SJSA1 (cell line): ENCODE data around the gene ZNF587B. TPM values are rescaled to one million over a fixed set of nuclear protein-coding genes. Genes with fewer than 3 reads are reported as not detected.
"Not testable (repeated sequence)": the region's sequence is repeated elsewhere in the genome, so short reads cannot be mapped to it uniquely, and the experiment has no call there.

Experiments
- DNase-seq, 2 experiments: peaks; one replicate each; pipeline ENCODE4 v3.0.0-alpha.2; 2015 to 2020; ENCODE audit warnings: low spot score in 2 of 2, low read depth in 1 of 2
- H3K27ac ChIP-seq: fragments of 250-450 bp; sonication (Bioruptor Pico); 2 replicates; pipeline ENCODE4 v1.5.1; 2020; ENCODE audit warnings: mild to moderate bottlenecking, moderate library complexity
- H3K27me3 ChIP-seq: fragments of 250-450 bp; sonication (Bioruptor Pico); replicated peaks from 2 replicates; pipeline ENCODE4 v1.5.1; 2020; ENCODE audit warnings: mild to moderate bottlenecking, moderate library complexity
- H3K36me3 ChIP-seq: fragments of 250-450 bp; sonication (Bioruptor Pico); 2 replicates; pipeline ENCODE4 v1.5.1; 2020; ENCODE audit warnings: mild to moderate bottlenecking
- H3K4me1 ChIP-seq: fragments of 250-450 bp; sonication (Bioruptor Pico); replicated peaks from 2 replicates; pipeline ENCODE4 v1.6.1; 2021; ENCODE audit warnings: mild to moderate bottlenecking
- H3K4me3 ChIP-seq: fragments of 250-450 bp; sonication (Bioruptor Pico); 2 replicates; pipeline ENCODE4 v1.5.1; 2020; ENCODE audit warnings: mild to moderate bottlenecking
- H3K9me3 ChIP-seq: fragments of 250-450 bp; sonication (Bioruptor Pico); replicated peaks from 2 replicates; pipeline ENCODE4 v1.5.1; 2020; ENCODE audit warnings: mild to moderate bottlenecking
- total RNA-seq: library from RNA; depleted of rRNA; stranded (reverse); fragments of >200 nt; shearing (Covaris generic); gene quantifications from 2 replicates; pipeline ENCODE4 v1.2.3, GENCODE V29; 2014

Gene ZNF587B
- total RNA-seq, 1 experiment from 2014 or later = 13.6 TPM

- H3K27ac ChIP-seq, H3K4me1 ChIP-seq, H3K9me3 ChIP-seq, H3K4me3 ChIP-seq, DNase-seq, H3K27me3 ChIP-seq, H3K36me3 ChIP-seq: not testable (repeated sequence)
Observed at GRCh38 chr19:57812975-57813820, 16.9 kb upstream of the ZNF587B start.

DNA sequence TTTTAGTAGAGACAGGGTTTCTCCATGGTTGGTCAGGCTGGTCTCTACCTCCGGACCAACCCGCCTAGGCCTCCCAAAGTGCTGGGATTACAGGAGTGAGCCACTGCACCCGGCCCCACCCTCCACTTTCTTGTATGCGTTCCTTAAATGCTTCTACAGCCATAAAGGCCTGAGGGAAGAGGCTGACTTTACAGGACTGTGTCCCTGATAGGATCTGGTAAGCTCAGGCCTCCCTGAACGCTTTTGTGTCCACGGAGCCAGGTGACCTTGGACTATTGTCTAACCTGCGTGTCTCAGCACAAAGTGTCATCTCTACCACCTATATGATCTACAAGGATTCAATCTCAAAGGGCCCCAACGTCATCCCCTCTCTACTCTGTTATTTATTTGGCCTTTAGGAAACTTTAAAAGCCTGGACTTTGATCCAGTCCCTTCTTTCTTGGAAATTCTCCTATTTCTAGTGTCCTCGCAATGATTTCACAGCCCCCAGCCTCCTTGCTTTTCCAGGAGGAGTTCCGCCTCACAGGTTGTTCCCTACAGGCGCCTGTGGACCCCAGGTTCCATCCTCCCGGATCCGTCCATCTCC lies 16.1 kb upstream of the ZNF587B start:
- Histone ChIP-seq H3K4me1 (peaks cover 5% of the 10 kb centered on the region), H3K9me3 (no peaks in the 10 kb centered on the region), H3K27ac (0 out of 2 replicates have a peak overlapping the region, but pooled peaks have one; percentile 12), H3K36me3 (peaks cover 5% of the 10 kb centered on the region), H3K4me3 (peak overlapping the region; percentile 60), H3K27me3 (no peaks in the 10 kb centered on the region)
- DNase-seq = no peak

- 0 out of 2 replicates have a peak within 1 kb of the TSS, but pooled peaks have one; percentile 12 for H3K27ac ChIP-seq
- H3K36me3 ChIP-seq = peaks cover 10% of the 10 kb centered on the region
- DNase-seq = peak; percentile 75 to 85
- H3K4me3 ChIP-seq = peak within 1 kb of the TSS; percentile 60
- peaks cover 5% of the 10 kb centered on the region for H3K4me1 ChIP-seq
- no peaks in the 10 kb centered on the region for H3K27me3 ChIP-seq
- H3K9me3 ChIP-seq = no peaks in the 10 kb centered on the region
Observed at GRCh38 chr19:57814505-57815246, 15.4 kb upstream of the ZNF587B start, which contains the start of gene ZNF552. TSS of gene ZNF552 (minus strand) at chr19:57814913. CDS start at chr19:57814743, 170 bp downstream.

GRCh38 chr19:57815247-57816075 lies 14.6 kb upstream of the ZNF587B start:
- no peak for DNase-seq
- Histone ChIP-seq H3K4me1 (peaks cover 5% of the 10 kb centered on the region), H3K9me3 (no peaks in the 10 kb centered on the region), H3K36me3 (peaks cover 12% of the 10 kb centered on the region), H3K4me3 (peak overlapping the region; percentile 60), H3K27ac (no peak overlapping the region), H3K27me3 (no peaks in the 10 kb centered on the region)

DNA sequence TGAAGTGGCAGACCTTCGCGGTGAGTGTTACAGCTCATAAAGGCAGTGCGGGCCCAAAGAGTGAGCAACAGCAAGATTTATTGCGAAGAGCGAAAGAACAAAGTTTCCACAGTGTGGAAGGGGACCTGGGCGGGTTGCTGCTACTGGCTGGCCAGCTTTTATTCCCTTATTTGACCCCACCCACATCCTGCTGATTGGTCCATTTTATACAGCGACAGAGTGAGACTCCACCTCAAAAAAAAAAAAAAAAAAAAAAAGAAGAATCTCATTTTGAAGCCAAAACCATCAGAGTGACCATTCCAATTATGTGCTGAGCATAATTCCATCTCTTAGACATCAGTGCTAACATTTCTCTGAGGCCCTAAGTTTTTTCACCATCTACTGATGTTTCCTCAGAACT lies 13.4 kb upstream of the ZNF587B start:
- Histone ChIP-seq H3K4me3 (no peak overlapping the region), H3K9me3 (no peaks in the 10 kb centered on the region), H3K27ac (no peak overlapping the region), H3K36me3 (peaks cover 16% of the 10 kb centered on the region), H3K27me3 (no peaks in the 10 kb centered on the region), H3K4me1 (peaks cover 8% of the 10 kb centered on the region)
- DNase-seq = no peak

DNA sequence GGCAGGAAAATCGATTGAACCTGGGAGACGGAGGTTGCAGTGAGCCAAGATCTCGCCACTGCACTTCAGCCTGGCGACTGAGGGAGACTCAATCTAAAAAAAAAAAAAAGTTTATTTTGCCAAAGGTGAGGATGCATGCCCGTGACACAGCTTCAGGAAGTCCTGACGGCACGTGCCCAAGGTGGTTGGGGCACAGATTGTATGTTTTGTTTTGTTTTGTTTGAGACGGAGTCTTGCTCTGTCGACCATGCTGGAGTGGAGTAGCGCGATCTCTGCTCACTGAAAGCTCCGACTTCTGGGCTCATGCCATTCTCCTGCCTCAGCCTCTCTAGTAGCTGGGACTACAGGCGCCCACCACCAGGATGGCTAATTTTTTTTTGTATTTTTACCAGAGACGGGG lies 12.1 kb upstream of the ZNF587B start:
- peaks cover 8% of the 10 kb centered on the region for H3K4me1 ChIP-seq
- DNase-seq = no peak
- H3K4me3 ChIP-seq = no peak overlapping the region
- H3K27me3 ChIP-seq = no peaks in the 10 kb centered on the region
- H3K36me3 ChIP-seq = peaks cover 20% of the 10 kb centered on the region
- H3K27ac ChIP-seq = no peak overlapping the region
- no peaks in the 10 kb centered on the region for H3K9me3 ChIP-seq

GRCh38 chr19:57818378-57818777 lies 11.7 kb upstream of the ZNF587B start:
- H3K36me3 ChIP-seq = peaks cover 21% of the 10 kb centered on the region
- peaks cover 8% of the 10 kb centered on the region for H3K4me1 ChIP-seq
- H3K9me3 ChIP-seq = no peaks in the 10 kb centered on the region
- H3K4me3 ChIP-seq = no peak overlapping the region
- no peak overlapping the region for H3K27ac ChIP-seq
- DNase-seq = no peak
- H3K27me3 ChIP-seq = no peaks in the 10 kb centered on the region

DNA sequence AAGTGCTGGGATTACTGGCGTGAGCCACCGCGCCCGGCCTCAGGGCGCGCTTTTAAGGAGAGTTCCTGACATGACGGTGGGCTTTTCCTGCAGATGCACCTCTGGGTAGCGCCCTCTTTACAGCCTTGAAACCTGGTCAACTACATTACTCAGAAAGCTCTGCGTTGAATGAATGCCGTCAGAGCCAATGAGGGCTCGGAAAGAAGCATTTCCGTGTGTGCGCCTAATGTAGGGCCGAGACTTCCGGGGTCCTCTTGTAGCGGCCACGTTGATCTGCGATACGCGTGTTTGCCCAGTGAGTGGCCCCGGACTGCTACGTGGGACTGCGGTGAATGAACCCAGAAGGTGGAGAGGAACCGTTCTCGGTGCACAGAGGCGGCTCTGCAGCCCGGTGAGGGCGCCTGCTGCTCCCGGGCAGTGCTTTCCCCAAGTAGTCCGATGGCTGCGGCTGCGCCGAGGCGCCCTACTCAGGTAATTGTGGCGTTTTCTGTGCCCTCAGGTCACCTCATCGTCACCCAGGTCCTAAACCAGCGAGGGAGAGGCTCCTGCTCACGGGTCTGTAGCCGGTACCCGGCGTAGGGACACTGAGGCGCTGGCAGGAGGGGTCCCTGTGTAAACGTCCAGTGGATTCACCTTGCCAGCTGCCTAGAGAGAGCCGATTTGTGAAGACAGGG lies 10.5 kb upstream of the ZNF587B start:
- H3K27ac ChIP-seq = peak overlapping the region; percentile 64
- H3K36me3 ChIP-seq = peaks cover 22% of the 10 kb centered on the region
- H3K9me3 ChIP-seq = no peaks in the 10 kb centered on the region
- peak; percentile 77 to 83 for DNase-seq
- no peaks in the 10 kb centered on the region for H3K27me3 ChIP-seq
- peaks cover 3% of the 10 kb centered on the region; the same call in 1 of the 2 replicates for H3K4me1 ChIP-seq
- H3K4me3 ChIP-seq = peak overlapping the region; percentile 65

- Histone ChIP-seq H3K4me1 (peaks cover 3% of the 10 kb centered on the region; the same call in 1 of the 2 replicates), H3K4me3 (peak overlapping the region; percentile 65), H3K9me3 (no peaks in the 10 kb centered on the region), H3K36me3 (peaks cover 22% of the 10 kb centered on the region), H3K27ac (no peak overlapping the region), H3K27me3 (no peaks in the 10 kb centered on the region)
- DNase-seq = no peak
Observed at GRCh38 chr19:57820599-57820998, 9.5 kb upstream of the ZNF587B start.

DNA sequence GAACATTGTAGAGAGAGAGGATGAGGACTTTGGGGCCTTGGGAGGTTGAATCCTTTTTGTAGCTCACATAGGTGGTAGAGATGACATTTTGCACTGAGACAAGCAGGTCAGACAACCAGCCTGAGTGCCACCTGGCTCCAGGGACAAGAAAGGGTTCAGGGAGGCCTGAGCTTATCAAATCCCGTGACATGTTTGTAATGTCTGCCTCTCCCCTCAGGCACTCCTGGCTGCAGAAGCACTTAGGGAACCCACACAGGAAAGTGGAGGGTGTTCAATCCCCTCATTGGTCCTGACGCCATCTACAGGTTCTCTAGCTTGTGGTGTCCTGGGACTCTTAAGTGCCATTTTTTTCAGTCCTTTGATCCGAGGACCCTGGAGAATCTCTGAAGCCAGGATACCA lies 9.0 kb upstream of the ZNF587B start:
- not testable (repeated sequence) for H3K4me3 ChIP-seq
- H3K36me3 ChIP-seq = peaks cover 22% of the 10 kb centered on the region

GRCh38 chr19:57821501-57821900 lies 8.6 kb upstream of the ZNF587B start:
- not testable (repeated sequence) for H3K9me3 ChIP-seq

More for the DNA sequence above, 9.0 kb upstream of the ZNF587B start:
- H3K27ac ChIP-seq, H3K4me1 ChIP-seq, H3K27me3 ChIP-seq, H3K9me3 ChIP-seq, DNase-seq: not testable (repeated sequence)

DNA sequence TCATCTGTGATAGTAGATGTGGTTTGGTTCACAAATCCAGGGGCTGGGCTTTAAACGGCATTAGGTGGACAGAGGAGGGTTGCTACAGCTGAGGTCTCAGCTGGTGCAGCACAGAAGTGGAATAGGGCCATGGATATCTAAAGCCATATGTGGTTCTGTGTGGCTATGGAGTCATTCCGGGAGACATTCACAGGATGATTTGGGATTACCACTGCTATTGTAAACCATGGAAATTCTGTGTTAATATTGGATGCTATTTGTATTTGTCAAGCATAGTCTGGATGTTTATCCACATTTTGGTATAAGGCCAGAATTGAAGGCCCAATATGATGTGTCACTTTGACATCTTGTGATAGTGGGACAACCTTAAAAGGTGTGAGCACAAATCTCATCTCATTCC lies 6.9 kb upstream of the ZNF587B start:
- H3K9me3 ChIP-seq, H3K27ac ChIP-seq, H3K4me1 ChIP-seq: not testable (repeated sequence)

More at GRCh38 chr19:57821501-57821900, 8.6 kb upstream of the ZNF587B start:
- not testable (repeated sequence) for H3K4me1 ChIP-seq, H3K4me3 ChIP-seq, H3K27ac ChIP-seq, H3K27me3 ChIP-seq, DNase-seq
- H3K36me3 ChIP-seq = peaks cover 22% of the 10 kb centered on the region

More for the DNA sequence above, 6.9 kb upstream of the ZNF587B start:
- H3K27me3 ChIP-seq, H3K4me3 ChIP-seq, DNase-seq: not testable (repeated sequence)
- peaks cover 22% of the 10 kb centered on the region for H3K36me3 ChIP-seq
